GM12872 (cell line): Measurements from ENCODE around the gene ST3GAL3.

ENCODE experiments used
- TF ChIP-seq, protein P1 (sequence below): IDR thresholded peaks from 3 replicates; pipeline ENCODE4 v1.5.1; 2011; ENCODE audit warnings: low read depth, mild to moderate bottlenecking, low read length, moderate library complexity; ENCODE audit not compliant: insufficient read depth

ST3GAL3 gene

DNA sequence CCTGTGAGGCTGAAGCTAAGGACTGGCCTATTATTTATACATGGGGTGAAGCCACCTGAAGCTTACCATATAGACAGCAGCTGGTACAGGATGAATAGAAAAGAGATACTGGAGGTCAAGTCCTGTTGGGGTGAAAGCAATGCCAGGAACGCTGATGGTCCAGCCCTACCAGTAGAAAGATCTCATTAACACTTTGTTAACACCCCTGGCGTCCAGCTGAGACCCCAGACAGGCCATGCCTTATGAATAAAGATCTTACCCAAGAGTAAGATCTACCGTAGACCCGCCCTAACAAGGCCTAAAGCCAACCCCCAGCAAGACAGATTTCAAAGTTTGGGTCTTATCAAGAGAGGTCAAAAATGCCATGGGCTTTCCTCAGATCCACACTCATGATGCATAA is 34.7 kb downstream of the ST3GAL3 start:
- TF ChIP-seq, protein P1, sequence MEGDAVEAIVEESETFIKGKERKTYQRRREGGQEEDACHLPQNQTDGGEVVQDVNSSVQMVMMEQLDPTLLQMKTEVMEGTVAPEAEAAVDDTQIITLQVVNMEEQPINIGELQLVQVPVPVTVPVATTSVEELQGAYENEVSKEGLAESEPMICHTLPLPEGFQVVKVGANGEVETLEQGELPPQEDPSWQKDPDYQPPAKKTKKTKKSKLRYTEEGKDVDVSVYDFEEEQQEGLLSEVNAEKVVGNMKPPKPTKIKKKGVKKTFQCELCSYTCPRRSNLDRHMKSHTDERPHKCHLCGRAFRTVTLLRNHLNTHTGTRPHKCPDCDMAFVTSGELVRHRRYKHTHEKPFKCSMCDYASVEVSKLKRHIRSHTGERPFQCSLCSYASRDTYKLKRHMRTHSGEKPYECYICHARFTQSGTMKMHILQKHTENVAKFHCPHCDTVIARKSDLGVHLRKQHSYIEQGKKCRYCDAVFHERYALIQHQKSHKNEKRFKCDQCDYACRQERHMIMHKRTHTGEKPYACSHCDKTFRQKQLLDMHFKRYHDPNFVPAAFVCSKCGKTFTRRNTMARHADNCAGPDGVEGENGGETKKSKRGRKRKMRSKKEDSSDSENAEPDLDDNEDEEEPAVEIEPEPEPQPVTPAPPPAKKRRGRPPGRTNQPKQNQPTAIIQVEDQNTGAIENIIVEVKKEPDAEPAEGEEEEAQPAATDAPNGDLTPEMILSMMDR, result no peak

- TF ChIP-seq, protein P1, result no peak
Observed at GRCh38 chr1:43743206-43743605, 35.9 kb downstream of the ST3GAL3 start.

- TF ChIP-seq, protein P1, result no peak
Observed at GRCh38 chr1:43747736-43748135, 40.4 kb downstream of the ST3GAL3 start.

GRCh38 chr1:43750083-43750482 is 42.7 kb downstream of the ST3GAL3 start:
- TF ChIP-seq, protein P1, result no peak

GRCh38 chr1:43753422-43753821 is 46.1 kb downstream of the ST3GAL3 start:
- TF ChIP-seq, protein P1, result no peak

DNA sequence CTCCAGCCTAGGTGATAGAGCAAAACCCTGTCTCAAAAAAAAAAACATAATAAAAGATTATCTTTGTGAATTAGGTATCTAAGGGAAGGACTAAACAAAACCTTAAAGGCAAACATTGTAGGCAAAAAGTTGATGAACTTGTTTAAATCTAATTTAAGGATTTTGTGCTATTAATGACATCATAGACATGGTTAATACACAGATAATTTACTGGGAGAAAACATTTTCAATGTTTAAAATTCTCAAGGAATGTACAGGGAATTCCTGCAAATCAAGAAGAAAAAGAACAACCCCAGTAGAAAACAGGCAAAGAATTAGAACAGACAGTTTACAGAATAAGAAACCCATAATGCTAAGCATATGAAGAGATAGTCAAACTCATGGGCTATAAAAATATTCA is 47.6 kb downstream of the ST3GAL3 start:
- TF ChIP-seq, protein P1, result no peak

- TF ChIP-seq, protein P1, result no peak
Observed at GRCh38 chr1:43757343-43758053, 50.2 kb downstream of the ST3GAL3 start.
